Pancreas (tissue), 10 donors: Measurements from ENCODE around the gene KRTAP10-6. TPM values are rescaled to one million over a fixed set of nuclear protein-coding genes. Genes with fewer than 3 reads are reported as not detected.
"Not testable (repeated sequence)": the region's sequence is repeated elsewhere in the genome, so short reads cannot be mapped to it uniquely, and the experiment has no call there.

Experiments used
- ATAC-seq, 4 donors: fragments of 200-7000 bp; cut with Tn5 transposase; one replicate each; pipeline versions ENCODE4 v1.8.0 to v1.9.1; 2020; ENCODE audit warnings: mild to moderate bottlenecking in 4 of 4, moderate library complexity in 4 of 4
- DNase-seq, 6 donors: peaks; one replicate each; pipeline ENCODE4 v3.0.0-alpha.2; 2020
- FAIRE-seq: peaks from 2 replicates; lab custom pipeline; 2012; peaks lifted over from hg19 to GRCh38; lab: Jason Lieb, UNC
- H3K27ac ChIP-seq, 4 donors: fragments of 200-600 bp; sonication (generic); 1 replicate in 3 of 4; 2 replicates in 1 of 4; pipeline versions ENCODE4 v1.5.0 to v1.8.0; 2020
- H3K27me3 ChIP-seq, 4 donors: fragments of 200-600 bp; one replicate each; pipeline ENCODE4 v1.8.0; 2021
- H3K36me3 ChIP-seq, 3 donors: fragments of 200-600 bp; sonication (generic) in 1 of 3; one replicate each; pipeline versions ENCODE4 v1.5.0 to v1.8.0; 2020 to 2021
- H3K4me1 ChIP-seq, 3 donors: fragments of 200-600 bp; one replicate each; pipeline ENCODE4 v1.8.0; 2021
- H3K4me3 ChIP-seq, 4 donors: fragments of 200-600 bp; sonication (generic) in 2 of 4; one replicate each; pipeline versions ENCODE4 v1.5.0 to v1.8.0; 2020 to 2021
- H3K9me3 ChIP-seq, 4 donors: fragments of 200-600 bp; one replicate each; pipeline ENCODE4 v1.8.0; 2021
- CTCF ChIP-seq, 4 donors: fragments of 200-600 bp; sonication (generic) in 3 of 4; IDR thresholded peaks; one replicate each; pipeline versions ENCODE4 v1.5.0 to v1.8.0; 2021; ENCODE audit warnings: antibody characterized with exemption in 4 of 4
- WGBS, 2 donors: extraction: QIAGEN DNeasy Blood & Tissue Kit; methylation state at CpG; one replicate each; pipeline ENCODE4 v1.1.7; 2013; 5-methylcytosine and 5-hydroxymethylcytosine counted together
- intact Hi-C, 3 donors: fragments of 100-400 bp; cut with DNase I; formaldehyde crosslinking; loops; one replicate each; pipeline versions ENCODE4 v1.11.1 to v1.14.2; 2022
- polyA plus RNA-seq, 2 donors: library from polyadenylated mRNA; stranded (reverse); fragments of 200-250 nt; gene quantifications; one replicate each; pipeline ENCODE4 v1.2.3, GENCODE V29; 2013
- total RNA-seq, 6 donors: library from RNA; stranded (reverse); fragmentation: NEBNext Ultra II Directional in 4 of 6; extraction: Animal tissue kit (Norgen Biotek cat#: 25700) in 4 of 6; gene quantifications; one replicate each; pipeline versions ENCODE4 v1.2.1 to v1.2.4, GENCODE V29; 2021 to 2023
- donor health status: healthy with polysubstance abuse.
- donor health status: DM: no; HTN: no; CAD: no; lungs with moderate emphysema.
- donor health status: DM: no; HTN: no; CAD: no.
- donor health status: control.
- donor health status: control.
- donor health status: Bipolar disorder and iron deficiency.
- donor health status: DM: yes; HTN: yes; CAD: no.
- donor health status: DM: no; HTN: no; CAD: no.
- donor health status: DM: no; HTN: no; CAD: no.
- donor health status: DM: yes; HTN: yes; CAD: no.

The KRTAP10-6 gene
- total and polyA plus RNA-seq, 8 donors = not detected

DNA sequence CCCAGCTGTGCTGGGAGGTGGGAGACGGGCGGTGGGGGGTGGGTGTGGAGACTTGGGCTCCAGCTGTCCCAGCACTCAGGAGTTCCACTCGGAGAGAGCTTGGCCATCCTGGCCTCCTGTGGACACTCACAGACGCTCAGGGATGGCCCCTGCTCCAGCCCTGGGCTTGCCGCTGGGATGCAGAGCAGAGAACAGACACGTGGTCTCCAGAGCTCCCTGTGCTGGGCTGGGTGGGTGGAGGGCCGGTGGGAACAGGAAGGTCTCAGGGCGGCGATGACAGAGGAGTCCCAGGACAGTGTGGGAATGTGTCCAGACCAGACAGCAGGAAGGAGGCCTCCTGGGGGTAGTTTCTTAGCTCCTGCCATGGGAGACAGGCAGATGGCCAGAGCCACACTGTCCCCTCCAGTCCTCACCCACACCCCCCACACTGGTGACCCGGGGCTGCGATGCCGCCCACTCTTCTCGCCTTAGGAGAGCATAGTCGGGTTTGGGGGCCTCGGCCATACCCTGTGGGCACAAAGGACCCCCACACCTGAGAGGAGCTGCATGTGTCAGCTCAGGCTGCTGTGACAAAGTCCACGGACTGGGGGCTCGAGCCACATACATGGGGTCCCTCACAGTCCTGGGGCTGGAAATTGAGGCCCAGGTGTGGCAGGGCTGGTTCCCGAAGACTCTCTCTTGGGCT is 36.5 kb upstream of the KRTAP10-6 start:
- whole genome bisulfite sequencing, 2 donors = 63 to 69% methylated on average over 16 to 18 of the region's 18 CpGs
- no peak overlapping the region for H3K27ac ChIP-seq
- no peak for TF ChIP-seq CTCF (IDR thresholded peaks at IDR 0.05)
- H3K4me1 ChIP-seq = no peaks in the 10 kb centered on the region
- H3K27me3 ChIP-seq = no peaks in the 10 kb centered on the region
- ATAC-seq = no peak
- no peak overlapping the region for H3K4me3 ChIP-seq
- H3K9me3 ChIP-seq = no peaks in the 10 kb centered on the region
- no peak for FAIRE-seq
- no peak for DNase-seq
- no peaks in the 10 kb centered on the region for H3K36me3 ChIP-seq
- intact Hi-C loops = no loop called here

- H3K36me3 ChIP-seq, H3K27me3 ChIP-seq, H3K27ac ChIP-seq, ATAC-seq, DNase-seq, H3K4me3 ChIP-seq, H3K4me1 ChIP-seq, intact Hi-C loops, H3K9me3 ChIP-seq, FAIRE-seq: not testable (repeated sequence)
- 37 to 54% methylated on average over 9 to 15 of the region's 15 CpGs for WGBS, 2 donors
Measured at GRCh38 chr21:44627831-44628233, 35.5 kb upstream of the KRTAP10-6 start.

- H3K27me3 ChIP-seq, FAIRE-seq, intact Hi-C loops: not testable (repeated sequence)
Measured at GRCh38 chr21:44627181-44627822, 35.0 kb upstream of the KRTAP10-6 start.

DNA sequence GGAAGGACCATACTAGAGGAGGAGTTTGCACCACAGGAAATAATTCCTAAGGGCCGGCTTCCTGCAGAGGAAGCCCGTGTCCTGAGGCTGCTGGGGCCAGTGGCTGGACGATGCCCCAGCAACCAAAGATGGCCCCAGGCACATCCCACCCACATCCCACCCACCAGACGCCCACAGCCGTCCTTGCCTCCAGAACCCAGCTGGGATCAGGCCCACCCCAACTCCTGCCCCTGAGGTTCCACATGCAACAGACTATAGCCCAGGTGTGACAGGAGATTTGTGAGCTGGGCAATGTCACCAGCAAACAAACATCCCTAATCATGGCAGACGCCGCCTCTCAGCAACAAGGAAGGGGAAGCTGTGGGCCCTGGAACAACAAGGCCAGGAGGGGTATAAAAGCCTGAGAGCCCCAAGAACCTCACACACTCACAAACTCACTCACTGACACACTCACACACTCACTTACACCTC is 34.4 kb upstream of the KRTAP10-6 start, which contains the start of gene KRTAP10-9:
Gene KRTAP10-9 (plus strand): TSS at position 421 of the 471 bp plus-strand sequence. CDS start 79 bp downstream, outside the sequence.
- no peak for TF ChIP-seq CTCF (IDR thresholded peaks at IDR 0.05)
- Histone ChIP-seq H3K4me3 (no peak within 1 kb of the TSS), H3K27me3 (no peaks in the 10 kb centered on the region), H3K36me3 (no peaks in the 10 kb centered on the region), H3K4me1 (no peaks in the 10 kb centered on the region), H3K27ac (no peak within 1 kb of the TSS), H3K9me3 (no peaks in the 10 kb centered on the region)
- intact Hi-C loops = no loop called here
- ATAC-seq (no peak), FAIRE-seq (no peak), DNase-seq (no peak)
- WGBS, 2 donors = 38 to 47% methylated on average over 5 to 7 of the region's 7 CpGs

More at GRCh38 chr21:44627181-44627822, 35.0 kb upstream of the KRTAP10-6 start:
- not testable (repeated sequence) for H3K4me3 ChIP-seq, H3K27ac ChIP-seq, H3K4me1 ChIP-seq, H3K36me3 ChIP-seq, H3K9me3 ChIP-seq, ATAC-seq
- 52 to 77% methylated on average over 11 to 20 of the region's 20 CpGs for WGBS, 2 donors
- peak in 1 of 6 donors; percentile 34 for DNase-seq

DNA sequence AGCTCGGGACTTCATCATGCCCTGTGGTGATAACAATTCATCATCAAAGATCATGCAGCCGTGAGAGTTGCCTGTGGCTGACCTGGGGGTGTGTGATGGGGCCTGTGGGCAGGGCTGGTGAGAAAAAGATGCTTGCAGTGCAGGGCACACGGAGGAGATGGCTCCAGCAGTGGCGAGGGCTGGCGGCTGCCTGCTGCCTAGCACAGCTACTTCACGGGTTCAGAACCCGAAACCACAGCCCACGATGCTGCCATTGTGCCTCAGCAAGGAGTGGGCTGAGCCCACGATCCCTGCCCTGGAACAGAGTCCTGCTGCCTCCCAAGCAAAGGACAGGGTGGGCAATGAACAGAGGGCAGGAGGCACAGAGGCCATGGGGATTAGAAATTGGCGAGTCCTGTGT is 34.0 kb upstream of the KRTAP10-6 start:
- no peaks in the 10 kb centered on the region for H3K9me3 ChIP-seq
- H3K4me3 ChIP-seq = no peak overlapping the region
- H3K36me3 ChIP-seq = no peaks in the 10 kb centered on the region
- H3K27me3 ChIP-seq = no peaks in the 10 kb centered on the region
- intact Hi-C loops = no loop called here
- TF ChIP-seq CTCF (IDR thresholded peaks at IDR 0.05) = no peak
- no peaks in the 10 kb centered on the region for H3K4me1 ChIP-seq
- 59 to 71% methylated on average over 10 of the region's 10 CpGs for WGBS, 2 donors
- DNase-seq (peak in 1 of 6 donors; percentile 22), ATAC-seq (no peak), FAIRE-seq (no peak)
- H3K27ac ChIP-seq = no peak overlapping the region
